ENCODE measurements around the gene OR1M1.

The OR1M1 gene, protein sequence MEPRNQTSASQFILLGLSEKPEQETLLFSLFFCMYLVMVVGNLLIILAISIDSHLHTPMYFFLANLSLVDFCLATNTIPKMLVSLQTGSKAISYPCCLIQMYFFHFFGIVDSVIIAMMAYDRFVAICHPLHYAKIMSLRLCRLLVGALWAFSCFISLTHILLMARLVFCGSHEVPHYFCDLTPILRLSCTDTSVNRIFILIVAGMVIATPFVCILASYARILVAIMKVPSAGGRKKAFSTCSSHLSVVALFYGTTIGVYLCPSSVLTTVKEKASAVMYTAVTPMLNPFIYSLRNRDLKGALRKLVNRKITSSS

DNA sequence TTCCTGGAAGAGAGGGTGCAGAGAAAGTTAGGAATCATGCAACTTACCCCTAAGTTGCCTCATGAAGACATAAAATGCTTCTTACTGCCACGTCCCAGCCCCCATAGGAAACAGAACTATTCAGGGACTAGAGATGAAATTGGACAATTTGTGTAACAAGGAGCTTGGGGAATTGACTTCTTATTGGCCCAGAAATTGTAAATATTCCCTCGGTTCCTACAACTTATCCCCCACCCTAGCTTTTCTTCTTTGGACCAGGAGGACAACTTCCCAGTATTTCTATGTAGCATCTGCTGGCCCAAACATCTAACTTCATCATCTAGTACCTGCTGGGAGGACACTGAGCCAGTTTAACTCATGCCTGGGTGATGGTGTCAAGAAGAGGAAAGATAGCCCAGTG lies at the start of gene OR1M1:
Gene OR1M1, plus strand, starts transcription at position 301 of the 400 bp plus-strand sequence. CDS start 6,184 bp downstream, outside the sequence.
- DNase-seq (ENCODE audit: low read depth) = no peak
- TF ChIP-seq, protein P1, sequence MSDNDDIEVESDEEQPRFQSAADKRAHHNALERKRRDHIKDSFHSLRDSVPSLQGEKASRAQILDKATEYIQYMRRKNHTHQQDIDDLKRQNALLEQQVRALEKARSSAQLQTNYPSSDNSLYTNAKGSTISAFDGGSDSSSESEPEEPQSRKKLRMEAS (IDR thresholded peaks at IDR 0.05; ENCODE audit: low read depth, low read length) = no peak
- TF ChIP-seq, protein P2, sequence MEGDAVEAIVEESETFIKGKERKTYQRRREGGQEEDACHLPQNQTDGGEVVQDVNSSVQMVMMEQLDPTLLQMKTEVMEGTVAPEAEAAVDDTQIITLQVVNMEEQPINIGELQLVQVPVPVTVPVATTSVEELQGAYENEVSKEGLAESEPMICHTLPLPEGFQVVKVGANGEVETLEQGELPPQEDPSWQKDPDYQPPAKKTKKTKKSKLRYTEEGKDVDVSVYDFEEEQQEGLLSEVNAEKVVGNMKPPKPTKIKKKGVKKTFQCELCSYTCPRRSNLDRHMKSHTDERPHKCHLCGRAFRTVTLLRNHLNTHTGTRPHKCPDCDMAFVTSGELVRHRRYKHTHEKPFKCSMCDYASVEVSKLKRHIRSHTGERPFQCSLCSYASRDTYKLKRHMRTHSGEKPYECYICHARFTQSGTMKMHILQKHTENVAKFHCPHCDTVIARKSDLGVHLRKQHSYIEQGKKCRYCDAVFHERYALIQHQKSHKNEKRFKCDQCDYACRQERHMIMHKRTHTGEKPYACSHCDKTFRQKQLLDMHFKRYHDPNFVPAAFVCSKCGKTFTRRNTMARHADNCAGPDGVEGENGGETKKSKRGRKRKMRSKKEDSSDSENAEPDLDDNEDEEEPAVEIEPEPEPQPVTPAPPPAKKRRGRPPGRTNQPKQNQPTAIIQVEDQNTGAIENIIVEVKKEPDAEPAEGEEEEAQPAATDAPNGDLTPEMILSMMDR (IDR thresholded peaks at IDR 0.05; ENCODE audit: low read depth, low read length) = no peak
- TF ChIP-seq POLR2A (IDR thresholded peaks at IDR 0.05; ENCODE audit: extremely low read depth, insufficient read length) = no peak
- no peak for TF ChIP-seq MYC (IDR thresholded peaks at IDR 0.05; ENCODE audit: low read depth, low read length)
- H3K4me3 ChIP-seq (ENCODE audit: low read depth, low read length) = no peak within 1 kb of the TSS

DNA sequence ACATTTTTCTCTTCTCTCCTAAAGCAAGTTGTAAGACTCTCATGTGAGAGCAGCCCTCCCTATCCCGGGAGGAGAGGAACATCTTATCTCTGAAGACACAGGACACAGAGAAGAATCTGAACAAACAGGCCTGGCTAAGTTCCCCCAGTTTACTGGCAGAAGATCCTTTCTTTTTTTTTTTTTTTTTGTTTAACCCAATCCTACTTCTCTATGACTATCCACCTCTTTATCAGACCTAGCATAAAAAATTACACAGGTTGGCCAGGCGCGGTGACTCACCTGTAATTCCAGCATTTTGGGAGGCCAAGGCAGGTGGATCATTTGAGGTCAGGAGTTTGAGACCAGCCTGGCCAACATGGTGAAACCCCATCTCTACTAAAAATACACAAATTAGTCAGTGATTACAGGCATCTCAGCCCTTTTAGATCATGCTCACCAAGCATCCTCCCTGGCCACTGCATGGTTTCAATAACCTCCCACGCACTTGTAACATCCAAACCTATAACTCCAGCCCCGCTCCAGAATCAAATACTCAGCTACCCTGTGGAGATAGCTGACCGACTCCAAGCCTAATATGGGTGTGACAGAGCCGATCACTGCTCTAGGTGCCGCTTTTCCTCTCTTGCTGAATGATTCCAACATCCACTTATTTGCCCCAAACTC lies 49.3 kb upstream of the OR1M1 start:
- DNase-seq (ENCODE audit: low read depth) = no peak
- no peak overlapping the region for H3K4me3 ChIP-seq (ENCODE audit: low read depth, low read length)
- TF ChIP-seq, protein P2 (IDR thresholded peaks at IDR 0.05; ENCODE audit: low read depth, low read length) = no peak

DNA sequence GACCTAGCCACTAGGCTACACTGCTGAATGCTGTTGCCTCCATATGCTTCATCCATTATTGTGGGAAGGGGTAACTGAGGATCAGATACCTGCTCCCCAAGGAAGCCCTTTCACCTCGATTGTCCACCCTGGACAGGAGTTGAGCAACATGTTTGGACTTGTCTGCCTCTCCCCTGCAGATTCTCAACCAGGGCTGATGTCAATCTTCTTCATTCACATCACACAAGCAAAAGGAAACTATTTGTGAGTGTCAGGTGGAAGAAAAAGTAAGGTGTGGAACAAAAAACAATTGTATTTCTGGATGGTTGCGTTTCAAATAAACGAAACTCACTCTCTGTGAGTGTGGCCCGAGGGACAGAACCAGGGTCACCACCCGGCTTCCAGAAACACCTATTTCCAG lies 47.1 kb upstream of the OR1M1 start:
- no peak overlapping the region for H3K4me3 ChIP-seq (ENCODE audit: low read depth, low read length)
- TF ChIP-seq, protein P1 (IDR thresholded peaks at IDR 0.05; ENCODE audit: low read depth, low read length) = no peak
- TF ChIP-seq, protein P2 (IDR thresholded peaks at IDR 0.05; ENCODE audit: low read depth, low read length) = no peak
- no peak for TF ChIP-seq POLR2A (IDR thresholded peaks at IDR 0.05; ENCODE audit: extremely low read depth, insufficient read length)
- no peak for TF ChIP-seq MYC (IDR thresholded peaks at IDR 0.05; ENCODE audit: low read depth, low read length)
- no peak for DNase-seq (ENCODE audit: low read depth)

DNA sequence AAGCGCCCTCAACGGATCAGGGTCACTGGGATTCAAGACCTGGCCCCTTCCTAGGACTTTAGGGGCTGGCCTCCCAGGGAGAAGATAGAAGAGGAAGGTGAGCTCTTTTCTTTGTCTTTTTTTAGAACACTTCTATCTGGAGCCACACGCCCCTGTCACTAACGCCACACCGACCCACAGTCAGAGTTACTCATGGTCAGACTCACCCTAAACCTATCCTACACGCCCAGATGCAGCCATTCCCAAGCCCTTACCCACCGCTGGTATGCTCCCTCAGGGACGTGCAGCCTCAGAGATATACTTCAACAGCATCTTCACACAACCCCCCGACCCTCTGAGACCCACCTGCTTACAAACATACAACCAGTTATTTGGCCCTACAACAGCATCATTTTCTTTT lies 46.7 kb upstream of the OR1M1 start:
- no peak for DNase-seq (ENCODE audit: low read depth)
- H3K4me3 ChIP-seq (ENCODE audit: low read depth, low read length) = no peak overlapping the region
- TF ChIP-seq, protein P2 (IDR thresholded peaks at IDR 0.05; ENCODE audit: low read depth, low read length) = no peak
- TF ChIP-seq, protein P1 (IDR thresholded peaks at IDR 0.05; ENCODE audit: low read depth, low read length) = no peak
- TF ChIP-seq POLR2A (IDR thresholded peaks at IDR 0.05; ENCODE audit: extremely low read depth, insufficient read length) (no peak), MYC (IDR thresholded peaks at IDR 0.05; ENCODE audit: low read depth, low read length) (no peak)

DNA sequence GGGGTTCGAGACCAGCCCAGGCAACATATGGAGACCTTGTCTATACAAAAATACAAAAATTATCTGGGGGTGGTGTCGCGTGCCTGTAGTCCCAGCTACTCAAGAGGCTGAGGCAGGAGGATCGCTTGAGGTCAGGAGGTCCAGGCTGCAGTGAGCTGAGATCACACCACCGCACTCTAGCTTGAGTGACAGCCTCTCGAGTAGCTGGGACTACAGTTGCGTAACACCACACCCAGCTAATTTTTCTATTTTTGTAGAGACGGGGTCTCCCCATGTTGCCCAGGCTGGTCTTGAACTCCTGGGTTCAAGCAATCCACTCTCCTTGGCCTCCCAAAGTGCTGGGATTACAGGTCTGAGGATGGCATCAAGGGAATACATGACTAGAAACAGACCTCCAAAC lies 45.8 kb upstream of the OR1M1 start:
- no peak for DNase-seq (ENCODE audit: low read depth)
- TF ChIP-seq, protein P1 (IDR thresholded peaks at IDR 0.05; ENCODE audit: low read depth, low read length) = no peak
- TF ChIP-seq POLR2A (IDR thresholded peaks at IDR 0.05; ENCODE audit: extremely low read depth, insufficient read length) (no peak), MYC (IDR thresholded peaks at IDR 0.05; ENCODE audit: low read depth, low read length) (no peak)
- TF ChIP-seq, protein P2 (IDR thresholded peaks at IDR 0.05; ENCODE audit: low read depth, low read length) = no peak
- H3K4me3 ChIP-seq (ENCODE audit: low read depth, low read length) = no peak overlapping the region

Data from NB4 (cell line).